Measurements from ENCODE around the gene IFNAR2.

DNA sequence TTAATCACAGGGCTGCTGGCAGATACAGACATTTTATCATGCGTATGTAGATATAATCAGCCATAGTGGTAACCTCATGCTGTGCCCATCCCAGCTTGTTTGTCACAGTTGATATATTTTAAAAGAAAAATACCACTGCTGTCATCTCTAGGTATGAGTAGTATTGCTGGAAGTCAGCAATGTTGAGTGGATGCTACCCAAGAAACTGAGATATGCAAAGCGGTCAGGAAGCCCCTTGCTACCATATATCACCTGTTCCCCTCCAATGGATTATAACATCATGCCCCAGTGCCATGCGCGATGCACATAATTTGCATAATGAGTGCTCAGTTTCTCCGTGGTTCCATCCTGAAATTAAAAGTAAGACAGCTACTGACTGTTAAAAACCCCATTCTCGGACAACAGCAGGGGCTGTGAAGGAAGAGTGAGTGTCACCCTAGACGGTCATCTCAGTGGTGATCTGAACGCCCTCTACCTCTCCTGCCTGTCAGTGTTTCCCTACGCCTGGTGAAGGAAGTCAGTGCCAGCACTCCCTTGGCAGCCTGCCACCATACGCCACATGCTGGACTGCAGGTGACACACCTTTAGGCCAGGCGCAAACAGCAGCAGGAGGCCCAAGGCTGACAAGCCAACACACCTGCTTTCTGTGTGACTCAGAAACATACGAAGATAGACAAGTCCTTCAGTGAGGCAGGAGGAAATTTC, 39.2 kb downstream of the IFNAR2 start:
- TF ChIP-seq CTCF (IDR thresholded peaks at IDR 0.05): peak; percentile 57
- TF ChIP-seq ZFX (IDR thresholded peaks at IDR 0.05; ENCODE audit: borderline replicate concordance): no peak

All from 22Rv1 (cell line).